ES-I3 (cell line): ENCODE data around the gene RINL.

ENCODE experiments used
- H3K36me3 ChIP-seq: 2 replicates; pipeline ENCODE4 v1.6.1; 2013; ENCODE audit warnings: mild to moderate bottlenecking, low read length, control low read depth, moderate library complexity; ENCODE audit not compliant: insufficient read depth
- H3K4me1 ChIP-seq: 2 replicates; pipeline ENCODE4 v1.6.1; 2013; ENCODE audit warnings: mild to moderate bottlenecking, control low read depth, low read length; ENCODE audit not compliant: insufficient read depth
- H3K9ac ChIP-seq: 2 replicates; pipeline ENCODE4 v1.6.1; 2013; ENCODE audit warnings: low read depth, mild to moderate bottlenecking, low read length, moderate library complexity
- H3K9me3 ChIP-seq: 2 replicates; pipeline ENCODE4 v1.6.1; 2013; ENCODE audit warnings: mild to moderate bottlenecking, low read length, moderate library complexity; ENCODE audit not compliant: control insufficient read depth, insufficient read depth

The RINL gene

DNA sequence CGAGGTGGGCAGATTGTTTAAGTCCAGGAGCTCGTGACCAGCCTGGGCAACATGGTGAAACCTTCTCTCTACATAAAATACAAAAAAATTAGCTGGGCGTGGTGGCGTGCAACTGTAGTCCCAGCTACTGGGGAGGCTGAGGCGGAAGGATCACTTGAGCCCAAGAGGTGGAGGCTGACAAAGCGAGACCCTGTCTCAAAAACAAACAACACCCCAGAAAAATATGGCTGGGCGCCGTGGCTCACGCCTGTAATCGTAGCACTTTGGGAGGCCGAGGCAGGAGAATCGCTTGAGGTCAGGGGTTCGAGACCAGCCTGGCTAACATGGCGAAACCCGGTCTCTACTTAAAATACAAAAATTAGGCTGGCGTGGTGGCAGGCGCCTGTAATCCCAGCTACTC lies 24.9 kb downstream of the RINL start:
- Histone ChIP-seq H3K4me1 (no peaks in the 10 kb centered on the region), H3K36me3 (no peaks in the 10 kb centered on the region), H3K9ac (peak overlapping the region; percentile 61; the same call in 1 of the 2 replicates), H3K9me3 (no peaks in the 10 kb centered on the region)

DNA sequence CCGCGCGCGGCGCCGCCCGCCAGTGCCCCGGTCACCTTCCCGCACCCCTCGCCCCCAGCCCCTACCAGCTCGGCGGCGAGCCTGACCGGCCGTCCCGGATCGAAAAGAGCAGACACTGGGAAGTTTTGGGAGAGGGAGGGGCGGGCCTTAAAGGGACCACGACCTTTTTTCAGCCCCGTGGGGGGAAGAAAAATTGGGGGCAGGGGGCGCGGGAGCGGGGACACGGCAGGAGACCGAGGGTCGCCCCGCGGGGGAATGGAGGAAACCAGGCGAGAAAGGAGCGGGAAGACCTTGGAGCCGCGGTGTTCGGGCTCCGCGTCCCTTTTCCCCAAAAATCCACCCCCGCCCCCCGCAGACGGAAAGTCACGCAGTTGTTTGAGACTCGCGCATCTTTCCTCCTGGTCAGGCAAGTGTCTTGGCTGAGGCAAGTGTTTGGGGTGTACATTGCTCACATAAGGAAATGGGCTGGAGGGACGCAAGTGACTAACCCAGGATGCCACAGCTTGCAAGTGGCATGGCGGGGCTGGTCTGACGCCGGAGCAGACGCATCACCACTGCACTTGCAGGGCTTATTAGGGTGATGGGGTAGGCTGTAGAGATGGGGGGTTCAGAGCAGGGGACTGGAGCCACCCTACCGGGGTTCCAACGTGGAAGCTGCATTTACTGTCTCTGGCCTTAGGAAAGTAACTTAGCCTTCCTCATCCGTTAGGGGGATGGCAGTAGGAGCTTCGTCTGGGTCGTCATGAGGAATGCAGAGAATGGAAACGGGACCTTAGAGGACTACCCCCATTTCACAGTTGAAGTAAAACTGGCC lies 25.6 kb downstream of the RINL start:
- no peaks in the 10 kb centered on the region for H3K4me1 ChIP-seq
- peak overlapping the region; percentile 61 for H3K9ac ChIP-seq
- no peaks in the 10 kb centered on the region for H3K9me3 ChIP-seq
- H3K36me3 ChIP-seq: peaks cover 5% of the 10 kb centered on the region

DNA sequence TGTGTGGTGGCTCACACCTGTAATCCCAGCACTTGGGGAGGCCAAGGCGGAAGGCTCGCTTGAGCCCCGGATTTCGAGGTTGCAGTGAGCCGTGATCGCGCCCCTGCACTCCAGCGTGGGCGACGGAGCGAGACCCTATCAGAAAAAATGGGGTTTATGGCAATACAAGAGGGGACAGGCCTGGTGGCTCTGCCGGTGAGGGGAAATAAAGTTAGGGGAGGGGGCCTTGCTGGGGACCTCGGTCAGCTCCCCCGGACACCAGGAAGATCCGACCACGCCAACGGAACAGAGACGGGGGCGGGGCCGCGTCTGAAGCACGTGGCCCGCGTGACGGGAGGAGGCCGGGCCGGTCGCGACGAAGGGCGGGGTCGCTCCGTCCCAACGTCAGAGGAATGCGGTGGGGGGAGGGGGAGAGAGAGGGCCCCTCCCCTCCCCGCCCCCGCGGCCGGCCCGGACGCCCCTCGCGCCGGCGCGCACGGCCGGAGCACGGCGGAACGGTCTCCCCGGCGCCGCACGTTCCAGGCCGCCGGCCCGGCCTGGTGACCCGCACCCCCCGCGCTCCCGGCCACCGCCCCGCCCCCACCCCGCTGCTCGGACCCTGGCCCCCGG lies 26.3 kb downstream of the RINL start:
- peaks cover 12% of the 10 kb centered on the region for H3K36me3 ChIP-seq
- H3K9me3 ChIP-seq: no peaks in the 10 kb centered on the region
- peak overlapping the region; percentile 61 for H3K9ac ChIP-seq
- H3K4me1 ChIP-seq: no peaks in the 10 kb centered on the region

DNA sequence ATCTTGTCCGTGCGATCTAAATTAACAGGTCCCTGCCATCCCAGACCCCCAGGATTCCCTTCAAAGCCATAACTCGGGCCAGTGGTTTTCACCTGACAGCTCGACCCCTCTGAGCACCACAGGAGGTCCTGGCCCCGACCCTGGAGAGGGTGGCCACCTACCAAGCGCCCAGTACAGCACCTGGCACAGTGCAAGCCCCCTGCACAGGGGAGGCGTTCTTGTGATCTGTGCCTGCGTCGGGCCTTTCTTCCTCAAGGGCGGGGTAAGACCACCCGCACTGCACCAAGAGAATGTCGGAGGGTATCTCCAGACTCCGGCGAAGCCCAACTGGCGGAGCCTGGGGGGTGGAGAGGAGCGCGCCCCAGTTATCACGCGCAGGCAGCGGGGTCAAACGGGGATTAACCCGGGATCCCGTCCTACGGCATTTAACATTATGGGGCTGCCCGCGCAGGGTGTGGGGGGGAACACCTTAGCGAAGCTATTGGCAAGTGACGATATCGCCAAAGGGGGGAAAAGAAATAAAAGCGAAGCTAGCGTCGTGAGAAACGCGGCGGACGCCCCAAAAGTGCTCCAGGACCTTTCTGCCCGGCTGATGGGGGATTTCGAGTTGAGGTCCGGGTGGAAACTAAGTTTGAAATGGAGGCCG lies 27.0 kb downstream of the RINL start:
- H3K9me3 ChIP-seq: no peaks in the 10 kb centered on the region
- peak overlapping the region; percentile 55 for H3K9ac ChIP-seq
- H3K36me3 ChIP-seq: peaks cover 15% of the 10 kb centered on the region
- H3K4me1 ChIP-seq: no peaks in the 10 kb centered on the region

DNA sequence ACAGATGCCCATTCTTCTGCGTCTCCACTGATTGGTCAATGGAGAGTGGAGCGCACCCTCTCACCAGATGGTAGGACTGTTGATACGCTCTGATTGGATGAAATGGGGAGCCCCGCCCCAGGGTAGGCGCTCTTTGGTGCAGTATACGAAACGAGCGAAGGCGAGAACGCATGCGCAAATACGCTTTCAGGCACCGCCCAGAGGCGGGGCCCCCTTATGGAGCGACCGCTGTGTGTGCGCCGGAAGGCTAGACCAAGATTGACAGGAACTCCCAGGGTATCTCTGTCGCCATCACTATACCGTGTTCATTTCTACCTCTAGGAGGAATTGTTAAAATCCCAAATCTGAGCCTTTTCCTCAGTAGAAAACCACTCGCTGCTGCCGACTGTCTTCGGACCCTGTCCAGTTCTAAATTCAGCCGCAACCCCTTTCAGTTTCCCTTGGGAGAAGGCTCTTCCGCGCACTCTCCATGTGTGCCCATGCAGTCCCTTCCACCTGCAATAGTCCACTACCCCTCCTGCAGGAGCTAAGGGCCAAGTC lies 27.6 kb downstream of the RINL start:
- Histone ChIP-seq H3K4me1 (no peaks in the 10 kb centered on the region), H3K9me3 (no peaks in the 10 kb centered on the region), H3K36me3 (peaks cover 21% of the 10 kb centered on the region), H3K9ac (peak overlapping the region; percentile 55)

DNA sequence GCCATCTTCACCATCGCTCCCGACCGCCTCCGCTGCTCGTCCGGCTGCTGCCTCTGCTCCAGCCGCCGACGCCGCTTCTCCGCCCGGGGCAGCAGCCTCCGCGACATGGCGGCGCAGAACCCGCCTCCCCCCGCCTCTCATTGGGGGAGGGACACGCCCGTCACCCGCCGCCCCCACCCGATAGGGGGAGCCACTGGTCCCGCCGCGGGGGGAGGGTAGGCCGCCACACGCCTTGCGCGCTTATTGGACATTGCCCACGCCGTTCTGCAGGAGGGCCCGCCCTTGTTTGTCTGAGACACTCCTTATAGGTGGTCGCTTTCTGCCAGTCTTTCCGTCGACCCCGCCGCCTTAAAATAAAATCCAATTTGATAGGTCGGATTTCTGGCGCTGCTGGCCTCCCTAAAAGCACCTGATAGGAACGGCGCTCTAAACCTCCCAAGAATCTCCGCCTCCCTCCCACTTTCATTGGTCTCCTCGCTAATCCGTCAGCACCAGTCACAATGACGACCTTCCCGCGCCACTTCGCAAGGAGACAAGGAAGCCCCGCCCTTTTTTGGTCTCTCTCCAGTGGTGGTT lies 28.1 kb downstream of the RINL start, which contains the start of gene HNRNPL:
Gene HNRNPL, minus strand, starts transcription at position 127 of the 576 bp plus-strand sequence. Its CDS starts 20 bp downstream, at position 107.
- H3K4me1 ChIP-seq: no peaks in the 10 kb centered on the region
- peak within 1 kb of the TSS; percentile 86 for H3K9ac ChIP-seq

DNA sequence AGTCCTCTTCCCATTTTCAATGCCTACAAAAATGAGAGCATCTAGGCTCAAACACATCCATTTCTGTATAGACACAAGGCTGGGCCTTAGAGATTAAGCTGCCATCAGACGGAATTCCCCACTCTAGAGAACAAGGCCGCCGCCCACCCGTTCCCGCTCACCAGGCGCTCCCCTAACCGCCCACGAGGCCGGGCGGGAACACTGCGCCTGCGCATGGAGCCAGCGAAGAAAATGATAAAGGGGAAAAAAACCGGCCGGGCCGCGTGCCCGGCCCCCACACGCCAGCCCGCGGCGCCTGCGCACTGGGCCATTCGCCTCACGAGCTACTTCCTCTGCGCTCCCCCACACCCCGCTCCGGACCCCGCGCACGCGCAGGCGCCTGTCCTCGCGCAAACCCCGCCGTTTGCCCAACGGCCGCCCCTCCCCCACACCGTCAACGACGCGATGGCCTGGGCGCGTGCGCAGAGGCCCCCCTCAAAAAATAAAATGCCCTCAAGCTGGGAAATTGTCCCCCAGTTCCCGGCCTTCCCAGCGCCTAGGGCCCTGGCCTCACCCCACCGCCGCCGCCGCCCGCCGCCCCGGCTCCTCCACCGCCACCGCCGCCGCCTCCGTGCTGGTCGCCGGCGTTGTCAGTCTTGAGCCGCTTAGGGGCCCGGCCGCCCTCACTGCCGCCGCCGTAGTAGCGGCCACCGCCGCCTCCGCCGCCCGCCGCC lies 28.8 kb downstream of the RINL start:
- no peaks in the 10 kb centered on the region for H3K9me3 ChIP-seq
- H3K9ac ChIP-seq: peak overlapping the region; percentile 86
- no peaks in the 10 kb centered on the region for H3K4me1 ChIP-seq
- peaks cover 33% of the 10 kb centered on the region for H3K36me3 ChIP-seq

More for the DNA sequence above, 28.1 kb downstream of the RINL start, which contains the start of gene HNRNPL:
- H3K9me3 ChIP-seq: no peaks in the 10 kb centered on the region
- H3K36me3 ChIP-seq: peaks cover 27% of the 10 kb centered on the region

DNA sequence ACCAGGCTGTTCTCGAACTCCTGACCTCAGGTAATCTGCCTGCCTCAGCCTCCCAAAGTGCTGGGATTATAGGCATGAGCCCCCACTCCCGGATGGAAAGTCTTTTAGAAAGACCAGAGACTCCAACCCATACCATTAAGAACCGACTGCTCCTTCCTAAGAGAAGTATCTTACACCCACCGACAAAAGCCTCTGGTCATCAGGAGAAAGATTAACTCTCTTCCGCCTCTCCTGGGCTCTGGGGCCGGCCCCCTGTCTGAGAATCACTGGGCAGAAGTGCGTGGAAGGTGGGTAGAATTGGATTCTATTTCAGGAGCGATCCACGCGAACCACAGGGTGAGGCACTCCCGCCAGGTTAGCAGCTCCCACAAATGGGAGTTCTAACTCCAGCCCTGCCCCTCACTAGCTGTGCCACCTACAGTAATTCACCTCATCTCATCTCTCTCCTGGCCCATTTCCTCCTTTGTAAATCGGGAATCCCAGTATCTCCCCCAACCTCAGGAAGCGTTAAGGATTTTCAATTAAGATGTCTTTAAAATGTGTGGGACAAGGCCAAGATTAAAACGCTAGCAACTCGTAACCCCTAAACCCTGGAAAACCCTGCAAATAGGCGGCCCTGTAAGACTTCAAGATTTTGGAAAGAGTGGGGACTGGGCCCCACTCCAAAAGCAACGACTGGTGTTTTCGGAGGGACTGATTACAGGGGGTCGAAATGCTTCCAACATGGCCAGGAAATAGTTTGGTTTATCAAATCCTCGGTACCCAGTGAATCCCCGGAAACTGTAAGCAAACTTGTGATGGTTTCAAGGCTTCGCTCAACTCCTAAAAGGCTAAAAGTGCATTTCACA lies 29.6 kb downstream of the RINL start:
- H3K4me1 ChIP-seq: no peaks in the 10 kb centered on the region
- peaks cover 40% of the 10 kb centered on the region for H3K36me3 ChIP-seq
- H3K9me3 ChIP-seq: no peaks in the 10 kb centered on the region
- peak overlapping the region; percentile 86 for H3K9ac ChIP-seq

DNA sequence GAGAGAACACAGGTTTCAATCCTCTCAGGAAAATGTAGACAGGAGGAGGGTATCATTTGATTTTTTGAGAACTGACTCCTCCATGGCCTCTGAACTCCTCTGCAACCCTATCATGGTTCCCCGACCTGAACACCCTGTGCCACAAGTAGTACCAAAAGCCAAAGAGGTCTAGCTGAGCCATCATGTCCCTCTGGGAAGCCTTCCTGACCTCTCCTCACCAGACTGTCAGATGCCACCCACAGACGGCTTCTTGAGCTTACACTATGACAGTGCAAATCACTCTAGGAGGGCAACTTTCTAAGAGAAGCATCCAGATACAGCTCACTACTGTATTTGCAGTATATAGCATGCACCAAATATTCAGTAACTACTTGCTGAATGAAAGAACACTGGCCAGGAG lies 32.0 kb downstream of the RINL start:
- Histone ChIP-seq H3K9ac (no peak overlapping the region), H3K4me1 (no peaks in the 10 kb centered on the region), H3K9me3 (no peaks in the 10 kb centered on the region), H3K36me3 (peaks cover 63% of the 10 kb centered on the region)

DNA sequence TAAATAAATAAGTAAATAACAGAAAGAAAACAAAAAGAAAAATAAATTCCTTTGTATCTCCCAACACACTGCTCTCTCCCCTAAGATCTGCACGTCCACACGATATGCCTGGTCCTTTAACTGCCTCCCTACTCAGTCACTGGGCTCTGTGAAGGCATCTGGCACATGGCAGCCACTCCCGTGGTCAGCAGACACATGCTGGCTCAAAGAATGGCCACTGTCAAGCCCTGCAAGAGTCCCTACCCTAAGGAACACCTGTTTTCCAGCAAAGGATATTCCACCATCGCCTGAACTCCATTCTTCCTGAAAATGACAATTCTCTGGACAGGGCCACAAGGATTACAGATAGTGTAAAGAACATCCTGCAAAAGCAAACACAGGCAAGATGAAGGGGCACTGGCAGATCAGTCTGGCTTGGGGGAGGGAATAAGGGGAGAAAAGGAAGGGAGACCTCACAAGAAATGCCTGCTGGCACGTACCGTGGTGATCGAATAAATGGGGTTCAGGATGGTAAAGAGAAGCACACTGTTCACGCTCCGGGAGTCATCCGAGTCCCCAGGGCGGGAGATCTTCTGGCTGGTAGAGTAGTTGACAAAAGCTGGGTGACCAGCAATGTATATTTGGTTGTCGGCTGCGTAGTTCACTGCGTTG lies 32.6 kb downstream of the RINL start:
- Histone ChIP-seq H3K4me1 (no peaks in the 10 kb centered on the region), H3K9me3 (no peaks in the 10 kb centered on the region), H3K36me3 (peaks cover 69% of the 10 kb centered on the region), H3K9ac (no peak overlapping the region)

DNA sequence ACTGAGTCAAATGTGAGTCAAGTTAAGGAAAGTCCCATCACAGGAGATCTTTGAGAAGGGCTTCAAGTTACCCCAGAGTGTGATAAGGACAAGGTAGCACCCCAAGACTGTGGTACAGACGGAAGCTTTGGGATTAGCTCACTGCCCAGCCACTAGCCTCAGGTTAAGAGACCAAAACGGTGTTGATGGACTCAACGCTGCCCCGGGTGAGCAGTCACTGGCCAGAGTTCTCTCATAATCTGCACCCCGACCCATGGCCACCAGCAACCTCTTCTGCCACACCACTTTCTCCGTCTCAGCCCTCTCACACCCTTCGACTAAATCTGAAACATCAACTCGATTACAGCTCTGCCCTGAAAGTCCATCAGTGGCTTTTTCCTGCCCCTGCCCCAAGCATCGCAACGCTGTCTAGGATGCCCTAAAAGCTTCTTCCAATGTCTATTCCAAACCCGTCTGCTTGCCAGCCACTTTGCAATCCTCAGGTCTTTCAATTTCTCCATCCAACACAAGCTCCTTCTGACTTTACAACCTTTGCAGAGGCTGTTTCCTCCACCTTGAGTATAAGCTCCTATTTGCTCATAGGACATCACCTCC lies 33.9 kb downstream of the RINL start:
- Histone ChIP-seq H3K4me1 (no peaks in the 10 kb centered on the region), H3K9me3 (no peaks in the 10 kb centered on the region), H3K36me3 (peaks cover 75% of the 10 kb centered on the region), H3K9ac (no peak overlapping the region)

DNA sequence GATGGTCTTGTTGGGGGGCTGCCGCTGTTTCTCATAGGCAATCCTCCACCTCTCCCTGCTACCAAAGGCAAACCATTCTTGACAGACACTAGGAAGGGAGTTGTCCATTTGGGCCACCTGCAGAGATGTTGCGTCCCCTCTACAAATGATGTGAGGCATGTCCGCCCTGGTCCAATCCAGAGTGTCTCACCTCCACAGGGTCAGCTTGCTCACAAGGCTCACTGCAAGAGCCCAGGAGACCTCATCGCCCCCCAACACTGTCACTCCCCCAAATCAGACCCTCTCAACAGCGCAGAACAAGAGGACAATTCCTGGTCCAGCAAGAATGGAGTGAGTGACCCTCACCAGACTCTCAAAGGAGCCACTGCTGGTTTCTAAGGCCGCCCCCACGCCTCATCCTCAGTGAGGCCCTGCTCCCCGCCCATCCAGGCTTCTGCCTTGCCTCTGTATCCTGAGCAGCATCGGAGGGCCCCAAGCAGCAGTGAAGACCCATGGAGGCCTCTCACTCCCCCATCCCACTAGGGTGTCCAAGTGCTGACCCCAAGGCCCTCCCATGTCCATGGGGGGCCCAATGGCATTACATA lies 34.8 kb downstream of the RINL start:
- Histone ChIP-seq H3K4me1 (no peaks in the 10 kb centered on the region), H3K36me3 (peaks cover 83% of the 10 kb centered on the region), H3K9ac (no peak overlapping the region), H3K9me3 (no peaks in the 10 kb centered on the region)
